HL-60 (cell line): ENCODE results near the gene TMEM208.

ENCODE experiments used
- DNase-seq, 2 experiments: peaks; one replicate each; pipeline ENCODE4 v3.0.0-alpha.2; 2010 to 2020; ENCODE audit warnings: low read depth in 1 of 2, low spot score in 1 of 2
- H3K27ac ChIP-seq: fragments of 250-450 bp; sonication (Bioruptor Pico); replicated peaks from 2 replicates; pipeline ENCODE4 v1.5.1; 2020; ENCODE audit warnings: mild to moderate bottlenecking, moderate library complexity
- H3K27me3 ChIP-seq: fragments of 250-450 bp; sonication (Bioruptor Pico); 2 replicates; pipeline ENCODE4 v1.5.1; 2021; ENCODE audit warnings: mild to moderate bottlenecking, moderate library complexity; ENCODE audit not compliant: insufficient read depth, poor library complexity, severe bottlenecking
- H3K4me3 ChIP-seq: replicated peaks from 2 replicates; pipeline ENCODE4 v1.5.1; 2011; ENCODE audit warnings: mild to moderate bottlenecking, control low read depth, low read length; ENCODE audit not compliant: insufficient read depth
- GABPA ChIP-seq: IDR thresholded peaks from 2 replicates; pipeline ENCODE4 v1.6.1; 2012; ENCODE audit warnings: low read depth
- POLR2AphosphoS5 ChIP-seq: IDR thresholded peaks from 2 replicates; pipeline ENCODE4 v1.6.1; 2012; ENCODE audit warnings: low read depth
- SPI1 ChIP-seq: IDR thresholded peaks from 2 replicates; pipeline ENCODE4 v1.6.1; 2012; ENCODE audit warnings: low read depth, mild to moderate bottlenecking, borderline replicate concordance
- TF ChIP-seq, protein P1 (sequence below): IDR thresholded peaks from 2 replicates; pipeline ENCODE4 v1.6.1; 2012; ENCODE audit warnings: low read depth; ENCODE audit not compliant: insufficient replicate concordance
- TF ChIP-seq, protein P2 (sequence below): IDR thresholded peaks from one replicate; pipeline ENCODE4 v1.5.1; 2011; ENCODE audit warnings: low read length, control low read depth, inconsistent platforms; ENCODE audit not compliant: insufficient read depth

Gene TMEM208

DNA sequence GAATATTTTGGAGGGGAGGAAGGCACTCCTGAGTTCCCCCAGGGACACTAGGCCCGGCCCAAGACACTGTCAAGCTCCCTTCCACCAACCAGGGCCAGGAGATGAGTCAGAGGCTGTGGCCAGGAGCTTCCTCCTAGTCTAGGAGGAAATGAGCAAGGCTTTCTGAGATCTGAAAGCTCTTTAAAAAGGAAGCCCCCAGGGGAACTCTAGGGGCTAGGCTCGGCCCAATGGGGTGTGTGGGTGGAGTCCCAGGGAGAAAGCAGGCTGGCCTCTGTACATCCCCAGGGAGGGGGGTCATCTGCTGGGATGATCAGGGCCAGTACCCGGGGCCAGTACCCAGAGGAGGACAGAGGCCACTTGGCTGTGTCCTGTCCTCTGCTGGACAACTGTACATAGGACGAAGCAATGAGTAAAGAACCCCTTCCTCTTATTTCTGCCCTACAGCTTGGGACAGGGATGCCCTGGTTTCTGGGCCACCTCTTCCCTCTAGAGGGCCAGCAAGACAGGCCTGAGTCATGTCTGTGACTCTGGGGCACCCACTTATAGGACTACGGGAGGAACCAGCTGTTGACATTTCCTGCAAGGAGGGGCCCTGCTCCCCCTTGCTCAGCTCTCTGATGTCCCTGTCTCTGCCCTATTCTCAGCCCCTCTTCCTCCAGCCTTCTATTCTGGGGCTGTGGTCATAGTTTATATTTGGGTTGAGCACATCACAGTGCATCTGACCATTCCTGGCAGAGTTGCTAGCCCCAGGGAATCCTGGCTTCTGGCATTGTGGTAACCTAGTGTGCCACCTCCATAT is 17.7 kb downstream of the TMEM208 start:
- Histone ChIP-seq H3K4me3 (no peak overlapping the region), H3K27ac (peak overlapping the region; percentile 68), H3K27me3 (peaks cover 13% of the 10 kb centered on the region)
- DNase-seq = peak in 1 of 2 experiments; percentile 95
- TF ChIP-seq SPI1 (peak; percentile 30; the same call in 1 of the 2 replicates), POLR2AphosphoS5 (no peak)

DNA sequence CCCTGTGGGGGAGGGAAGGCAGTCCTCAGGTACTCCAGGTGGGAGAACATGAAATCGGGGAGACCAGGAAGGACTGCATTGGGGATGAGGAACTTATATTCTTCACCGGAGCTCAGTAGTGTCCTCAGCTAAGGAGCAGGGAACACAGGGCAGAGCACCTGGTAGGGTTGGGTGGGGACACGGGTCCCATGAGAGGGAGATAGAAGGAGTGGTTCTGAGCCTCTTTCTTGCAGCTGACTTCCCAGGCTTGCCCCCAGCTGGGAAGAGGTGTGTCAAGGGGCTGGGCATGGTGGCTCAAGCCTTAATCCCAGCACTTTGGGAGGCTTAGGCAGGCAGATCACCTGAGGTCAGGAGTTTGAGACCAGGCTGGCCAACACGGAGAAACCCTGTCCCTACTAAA is 18.3 kb downstream of the TMEM208 start:
- no peak for DNase-seq
- peaks cover 19% of the 10 kb centered on the region for H3K27me3 ChIP-seq
- no peak overlapping the region for H3K4me3 ChIP-seq
- TF ChIP-seq SPI1 (no peak), POLR2AphosphoS5 (no peak), GABPA (no peak)
- TF ChIP-seq, protein P1, sequence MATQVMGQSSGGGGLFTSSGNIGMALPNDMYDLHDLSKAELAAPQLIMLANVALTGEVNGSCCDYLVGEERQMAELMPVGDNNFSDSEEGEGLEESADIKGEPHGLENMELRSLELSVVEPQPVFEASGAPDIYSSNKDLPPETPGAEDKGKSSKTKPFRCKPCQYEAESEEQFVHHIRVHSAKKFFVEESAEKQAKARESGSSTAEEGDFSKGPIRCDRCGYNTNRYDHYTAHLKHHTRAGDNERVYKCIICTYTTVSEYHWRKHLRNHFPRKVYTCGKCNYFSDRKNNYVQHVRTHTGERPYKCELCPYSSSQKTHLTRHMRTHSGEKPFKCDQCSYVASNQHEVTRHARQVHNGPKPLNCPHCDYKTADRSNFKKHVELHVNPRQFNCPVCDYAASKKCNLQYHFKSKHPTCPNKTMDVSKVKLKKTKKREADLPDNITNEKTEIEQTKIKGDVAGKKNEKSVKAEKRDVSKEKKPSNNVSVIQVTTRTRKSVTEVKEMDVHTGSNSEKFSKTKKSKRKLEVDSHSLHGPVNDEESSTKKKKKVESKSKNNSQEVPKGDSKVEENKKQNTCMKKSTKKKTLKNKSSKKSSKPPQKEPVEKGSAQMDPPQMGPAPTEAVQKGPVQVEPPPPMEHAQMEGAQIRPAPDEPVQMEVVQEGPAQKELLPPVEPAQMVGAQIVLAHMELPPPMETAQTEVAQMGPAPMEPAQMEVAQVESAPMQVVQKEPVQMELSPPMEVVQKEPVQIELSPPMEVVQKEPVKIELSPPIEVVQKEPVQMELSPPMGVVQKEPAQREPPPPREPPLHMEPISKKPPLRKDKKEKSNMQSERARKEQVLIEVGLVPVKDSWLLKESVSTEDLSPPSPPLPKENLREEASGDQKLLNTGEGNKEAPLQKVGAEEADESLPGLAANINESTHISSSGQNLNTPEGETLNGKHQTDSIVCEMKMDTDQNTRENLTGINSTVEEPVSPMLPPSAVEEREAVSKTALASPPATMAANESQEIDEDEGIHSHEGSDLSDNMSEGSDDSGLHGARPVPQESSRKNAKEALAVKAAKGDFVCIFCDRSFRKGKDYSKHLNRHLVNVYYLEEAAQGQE = no peak
- TF ChIP-seq, protein P2, sequence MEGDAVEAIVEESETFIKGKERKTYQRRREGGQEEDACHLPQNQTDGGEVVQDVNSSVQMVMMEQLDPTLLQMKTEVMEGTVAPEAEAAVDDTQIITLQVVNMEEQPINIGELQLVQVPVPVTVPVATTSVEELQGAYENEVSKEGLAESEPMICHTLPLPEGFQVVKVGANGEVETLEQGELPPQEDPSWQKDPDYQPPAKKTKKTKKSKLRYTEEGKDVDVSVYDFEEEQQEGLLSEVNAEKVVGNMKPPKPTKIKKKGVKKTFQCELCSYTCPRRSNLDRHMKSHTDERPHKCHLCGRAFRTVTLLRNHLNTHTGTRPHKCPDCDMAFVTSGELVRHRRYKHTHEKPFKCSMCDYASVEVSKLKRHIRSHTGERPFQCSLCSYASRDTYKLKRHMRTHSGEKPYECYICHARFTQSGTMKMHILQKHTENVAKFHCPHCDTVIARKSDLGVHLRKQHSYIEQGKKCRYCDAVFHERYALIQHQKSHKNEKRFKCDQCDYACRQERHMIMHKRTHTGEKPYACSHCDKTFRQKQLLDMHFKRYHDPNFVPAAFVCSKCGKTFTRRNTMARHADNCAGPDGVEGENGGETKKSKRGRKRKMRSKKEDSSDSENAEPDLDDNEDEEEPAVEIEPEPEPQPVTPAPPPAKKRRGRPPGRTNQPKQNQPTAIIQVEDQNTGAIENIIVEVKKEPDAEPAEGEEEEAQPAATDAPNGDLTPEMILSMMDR = no peak
- H3K27ac ChIP-seq = peak overlapping the region; percentile 68

DNA sequence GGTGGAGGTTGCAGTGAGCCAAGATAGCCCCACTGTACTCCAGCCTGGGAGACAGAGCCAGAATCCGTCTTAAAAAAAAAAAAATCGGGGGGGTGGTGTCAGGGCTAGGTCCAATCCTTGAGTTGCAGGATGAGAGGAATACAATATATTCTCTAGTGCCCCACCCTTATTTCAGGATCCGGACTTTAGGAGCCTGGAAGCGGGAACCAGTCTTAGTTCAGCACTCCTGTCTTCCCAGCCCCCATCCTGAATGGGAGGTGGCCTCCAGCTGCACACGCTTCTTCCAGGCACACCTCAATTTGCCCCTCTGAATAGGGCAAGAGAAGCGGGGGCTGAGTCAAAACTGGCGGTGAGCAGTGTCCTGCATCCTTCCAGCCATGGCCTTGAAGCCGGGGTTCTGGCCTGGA is 18.7 kb downstream of the TMEM208 start:
- TF ChIP-seq, protein P2 = no peak
- Histone ChIP-seq H3K4me3 (peak overlapping the region; percentile 73), H3K27me3 (peaks cover 21% of the 10 kb centered on the region), H3K27ac (no peak overlapping the region)
- no peak for DNase-seq

DNA sequence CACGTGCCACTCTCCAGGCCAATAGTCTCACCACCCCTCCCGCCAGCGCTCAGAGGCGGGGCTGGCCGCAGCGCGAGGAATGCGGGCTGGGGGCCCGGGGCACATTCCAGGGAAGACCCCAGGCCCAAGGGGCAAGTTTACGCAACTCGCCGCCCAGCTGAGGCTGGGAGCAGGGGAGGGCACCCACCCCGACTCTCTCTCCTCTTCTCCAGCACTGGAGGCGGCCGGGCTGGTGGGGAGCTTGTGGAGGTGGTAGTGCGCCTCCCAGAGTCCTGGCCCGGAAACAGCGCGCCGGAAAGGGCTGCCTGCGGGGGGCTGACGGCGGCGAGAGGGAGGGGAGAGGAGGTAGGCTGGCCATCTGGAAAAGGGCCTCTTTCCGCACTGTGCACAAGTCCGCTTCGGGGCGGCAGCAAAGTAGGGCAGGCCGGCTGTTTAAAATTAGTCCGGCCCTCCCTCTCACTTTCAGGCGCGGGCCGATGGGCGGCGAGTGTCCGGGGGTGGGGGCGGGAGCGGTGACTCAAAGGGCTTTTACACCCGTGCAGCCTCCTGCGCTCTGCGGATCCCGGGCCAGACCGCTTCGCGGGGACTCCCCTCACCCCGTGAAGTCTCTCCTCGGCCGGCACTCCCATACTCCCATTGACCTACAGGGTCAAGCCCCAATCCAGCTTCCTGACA is 19.3 kb downstream of the TMEM208 start:
- H3K27ac ChIP-seq = no peak overlapping the region
- TF ChIP-seq POLR2AphosphoS5 = no peak
- no peak for TF ChIP-seq SPI1
- no peak for TF ChIP-seq GABPA
- TF ChIP-seq, protein P1 = no peak
- TF ChIP-seq, protein P2 = no peak
- DNase-seq = peak in 1 of 2 experiments; percentile 25

More for the DNA sequence above, 19.3 kb downstream of the TMEM208 start:
- Histone ChIP-seq H3K4me3 (peak overlapping the region; percentile 73), H3K27me3 (peaks cover 21% of the 10 kb centered on the region)
